DND-41 (cell line): ENCODE data around the gene EYS.

Experiments
- EZH2 ChIP-seq: IDR thresholded peaks from 3 replicates; pipeline ENCODE4 v1.6.1; 2012; ENCODE audit warnings: borderline replicate concordance, low read depth, mild to moderate bottlenecking, moderate library complexity, low read length, inconsistent platforms; ENCODE audit not compliant: severe bottlenecking
- TF ChIP-seq, protein P1 (sequence below): IDR thresholded peaks from 2 replicates; pipeline ENCODE4 v1.5.1; 2012; ENCODE audit warnings: borderline replicate concordance, low read length, moderate library complexity, mild to moderate bottlenecking; ENCODE audit not compliant: poor library complexity, severe bottlenecking; ENCODE audit errors: extremely low read depth

DNA sequence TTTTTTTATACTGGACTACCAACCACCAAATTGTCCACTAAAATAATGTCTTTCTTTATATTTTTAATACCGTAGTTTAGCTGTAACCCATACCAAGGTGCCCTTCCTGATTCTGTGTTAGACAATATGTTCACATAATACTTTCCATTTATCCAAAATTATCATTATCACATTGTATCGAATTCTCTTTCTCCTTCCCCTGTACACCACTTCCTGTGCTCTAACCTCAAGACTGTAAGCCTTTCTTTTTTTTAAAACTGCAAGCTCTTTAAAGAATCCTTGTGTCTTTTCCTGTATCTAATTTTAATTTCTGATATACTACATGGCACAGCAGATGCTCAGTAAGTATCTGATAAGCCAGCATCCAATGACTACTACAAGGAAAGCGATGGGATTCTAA, 917.5 kb downstream of the EYS start:
- TF ChIP-seq, protein P1, sequence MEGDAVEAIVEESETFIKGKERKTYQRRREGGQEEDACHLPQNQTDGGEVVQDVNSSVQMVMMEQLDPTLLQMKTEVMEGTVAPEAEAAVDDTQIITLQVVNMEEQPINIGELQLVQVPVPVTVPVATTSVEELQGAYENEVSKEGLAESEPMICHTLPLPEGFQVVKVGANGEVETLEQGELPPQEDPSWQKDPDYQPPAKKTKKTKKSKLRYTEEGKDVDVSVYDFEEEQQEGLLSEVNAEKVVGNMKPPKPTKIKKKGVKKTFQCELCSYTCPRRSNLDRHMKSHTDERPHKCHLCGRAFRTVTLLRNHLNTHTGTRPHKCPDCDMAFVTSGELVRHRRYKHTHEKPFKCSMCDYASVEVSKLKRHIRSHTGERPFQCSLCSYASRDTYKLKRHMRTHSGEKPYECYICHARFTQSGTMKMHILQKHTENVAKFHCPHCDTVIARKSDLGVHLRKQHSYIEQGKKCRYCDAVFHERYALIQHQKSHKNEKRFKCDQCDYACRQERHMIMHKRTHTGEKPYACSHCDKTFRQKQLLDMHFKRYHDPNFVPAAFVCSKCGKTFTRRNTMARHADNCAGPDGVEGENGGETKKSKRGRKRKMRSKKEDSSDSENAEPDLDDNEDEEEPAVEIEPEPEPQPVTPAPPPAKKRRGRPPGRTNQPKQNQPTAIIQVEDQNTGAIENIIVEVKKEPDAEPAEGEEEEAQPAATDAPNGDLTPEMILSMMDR: no peak
- TF ChIP-seq EZH2: no peak
